ENCODE results near the gene RYR3.

The RYR3 gene

DNA sequence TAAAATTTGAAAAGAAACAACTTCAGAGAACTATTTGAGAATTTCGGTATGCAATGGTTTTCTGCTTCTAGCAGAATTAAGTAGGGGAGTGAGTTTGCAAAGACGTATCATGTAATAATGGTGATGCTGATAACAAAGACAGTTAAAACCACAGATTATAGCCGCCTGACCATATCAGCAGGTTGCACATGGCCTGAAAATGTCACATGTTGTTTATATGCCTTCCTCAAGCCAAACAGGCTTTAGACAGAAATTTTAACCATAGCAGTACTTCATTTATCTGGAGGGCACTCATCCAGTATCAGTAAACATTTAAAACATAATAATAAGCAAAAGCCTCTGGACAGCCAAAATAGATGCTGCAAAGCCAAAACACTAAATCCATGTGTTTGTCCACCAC lies 131.7 kb downstream of the RYR3 start:
- TF ChIP-seq, protein P1, sequence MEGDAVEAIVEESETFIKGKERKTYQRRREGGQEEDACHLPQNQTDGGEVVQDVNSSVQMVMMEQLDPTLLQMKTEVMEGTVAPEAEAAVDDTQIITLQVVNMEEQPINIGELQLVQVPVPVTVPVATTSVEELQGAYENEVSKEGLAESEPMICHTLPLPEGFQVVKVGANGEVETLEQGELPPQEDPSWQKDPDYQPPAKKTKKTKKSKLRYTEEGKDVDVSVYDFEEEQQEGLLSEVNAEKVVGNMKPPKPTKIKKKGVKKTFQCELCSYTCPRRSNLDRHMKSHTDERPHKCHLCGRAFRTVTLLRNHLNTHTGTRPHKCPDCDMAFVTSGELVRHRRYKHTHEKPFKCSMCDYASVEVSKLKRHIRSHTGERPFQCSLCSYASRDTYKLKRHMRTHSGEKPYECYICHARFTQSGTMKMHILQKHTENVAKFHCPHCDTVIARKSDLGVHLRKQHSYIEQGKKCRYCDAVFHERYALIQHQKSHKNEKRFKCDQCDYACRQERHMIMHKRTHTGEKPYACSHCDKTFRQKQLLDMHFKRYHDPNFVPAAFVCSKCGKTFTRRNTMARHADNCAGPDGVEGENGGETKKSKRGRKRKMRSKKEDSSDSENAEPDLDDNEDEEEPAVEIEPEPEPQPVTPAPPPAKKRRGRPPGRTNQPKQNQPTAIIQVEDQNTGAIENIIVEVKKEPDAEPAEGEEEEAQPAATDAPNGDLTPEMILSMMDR (IDR thresholded peaks at IDR 0.05; ENCODE audit: borderline replicate concordance, insufficient read depth, low read depth, low read length) = no peak
- H3K4me3 ChIP-seq (ENCODE audit: low read depth, low read length) = no peak overlapping the region

DNA sequence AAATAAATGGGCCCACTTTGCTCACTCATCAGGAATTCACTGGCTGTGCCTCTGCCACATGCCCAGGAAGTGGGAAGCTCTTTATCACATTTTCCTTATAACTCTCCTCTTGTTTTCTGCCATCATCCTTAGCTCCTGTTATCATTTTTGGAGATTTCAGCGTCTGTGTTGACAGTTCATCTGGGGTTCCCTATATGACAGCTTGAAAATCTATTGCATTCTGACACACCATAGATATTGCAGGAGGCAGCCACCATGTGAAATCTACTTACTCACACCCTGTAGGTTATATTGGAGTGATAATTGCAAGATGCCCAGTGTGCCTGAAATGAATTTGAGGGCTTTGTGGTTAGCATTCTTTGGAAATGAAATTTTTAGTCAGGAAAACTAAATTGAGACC lies 132.9 kb downstream of the RYR3 start:
- TF ChIP-seq, protein P1 (IDR thresholded peaks at IDR 0.05; ENCODE audit: borderline replicate concordance, insufficient read depth, low read depth, low read length) = no peak
- no peak overlapping the region for H3K4me3 ChIP-seq (ENCODE audit: low read depth, low read length)

DNA sequence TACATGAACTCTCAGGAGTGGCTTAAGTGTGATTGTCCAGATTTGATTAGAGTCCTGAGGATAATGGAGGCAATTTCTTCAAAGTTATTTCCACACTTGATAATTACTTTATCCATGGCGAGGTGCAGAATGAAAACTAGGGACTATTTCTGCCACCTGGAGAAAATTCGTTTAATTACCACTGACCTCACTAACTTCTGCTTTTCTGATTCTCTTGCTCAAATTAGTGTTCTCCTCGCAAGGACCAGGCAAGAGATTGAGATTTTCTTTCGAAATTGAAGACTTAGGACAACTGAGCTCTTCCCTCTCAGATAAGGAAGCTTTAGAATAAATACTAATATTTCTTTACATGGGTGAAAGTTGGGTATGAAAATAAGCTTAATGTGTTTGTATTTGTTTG lies 135.2 kb downstream of the RYR3 start:
- no peak overlapping the region for H3K4me3 ChIP-seq (ENCODE audit: low read depth, low read length)
- TF ChIP-seq, protein P1 (IDR thresholded peaks at IDR 0.05; ENCODE audit: borderline replicate concordance, insufficient read depth, low read depth, low read length) = no peak

DNA sequence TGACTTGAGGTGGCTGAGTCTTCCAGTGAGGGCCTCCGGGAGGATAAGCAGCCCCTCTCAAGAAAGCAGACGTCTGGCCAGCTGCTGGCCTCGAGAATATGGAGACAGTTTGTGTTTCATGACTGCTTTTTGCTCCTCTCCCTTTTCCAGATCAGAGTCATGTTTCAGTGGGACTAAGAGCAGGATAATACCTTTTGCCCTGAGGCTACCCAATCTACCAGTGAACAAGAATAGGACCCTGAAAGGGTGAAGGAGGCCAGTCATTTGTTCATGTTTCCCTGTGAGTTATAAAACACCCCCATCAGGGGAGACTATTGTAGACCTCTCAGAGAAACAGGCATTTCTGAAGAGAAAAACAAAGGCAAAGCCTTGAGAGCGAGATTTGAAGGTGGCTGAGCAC lies 137.4 kb downstream of the RYR3 start:
- TF ChIP-seq, protein P1 (IDR thresholded peaks at IDR 0.05; ENCODE audit: borderline replicate concordance, insufficient read depth, low read depth, low read length) = no peak
- H3K4me3 ChIP-seq (ENCODE audit: low read depth, low read length) = no peak overlapping the region

DNA sequence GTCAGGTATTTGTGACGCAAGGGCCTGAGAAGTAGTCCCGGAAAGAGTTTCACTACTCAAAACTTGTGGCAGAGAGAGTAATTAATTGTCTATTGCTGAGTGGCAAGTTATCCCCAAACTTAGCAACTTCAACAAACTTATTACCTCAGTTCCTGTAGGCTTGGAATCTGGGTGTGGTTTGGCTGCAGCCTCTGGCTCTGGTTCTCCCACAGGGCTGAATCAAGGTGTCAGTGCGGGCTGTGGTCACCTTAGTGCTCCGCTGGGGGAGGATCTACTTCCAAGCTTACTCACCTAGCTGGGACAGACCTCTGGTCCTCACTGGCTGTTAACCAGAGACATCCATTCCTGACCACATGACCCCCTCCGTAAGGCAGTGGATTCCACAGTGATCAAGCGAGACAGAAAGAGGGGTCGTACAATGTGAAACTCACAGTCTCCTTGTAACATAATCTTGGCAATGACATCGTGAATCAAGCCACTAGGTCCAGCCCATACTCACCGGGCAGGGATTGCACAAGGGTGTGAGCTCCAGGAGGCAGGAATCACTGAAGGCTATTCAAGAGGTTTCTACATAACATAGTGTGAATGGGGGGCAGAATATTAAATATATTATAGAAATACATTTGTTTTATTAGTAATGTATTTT lies 138.3 kb downstream of the RYR3 start:
- no peak overlapping the region for H3K4me3 ChIP-seq (ENCODE audit: low read depth, low read length)
- TF ChIP-seq, protein P1 (IDR thresholded peaks at IDR 0.05; ENCODE audit: borderline replicate concordance, insufficient read depth, low read depth, low read length) = no peak

DNA sequence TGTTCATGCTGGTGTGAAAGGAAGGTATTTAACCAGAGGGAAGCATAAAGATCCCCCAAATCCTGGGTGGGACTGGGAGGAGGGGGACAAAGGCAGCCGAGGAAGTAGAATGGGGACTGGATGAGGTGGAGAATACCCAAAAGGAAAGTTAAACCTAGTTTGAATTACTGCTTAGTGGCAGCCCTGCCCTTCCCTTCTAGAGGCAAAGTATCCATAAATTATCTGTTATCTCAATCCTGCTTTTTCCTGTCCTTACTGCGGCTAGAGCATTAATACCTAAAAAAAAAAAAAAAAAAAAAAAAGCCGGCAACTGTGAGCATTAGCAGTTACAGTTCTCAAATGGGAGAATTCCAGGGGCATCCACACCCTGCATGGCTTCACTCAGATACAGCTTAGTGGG lies 139.0 kb downstream of the RYR3 start:
- TF ChIP-seq, protein P1 (IDR thresholded peaks at IDR 0.05; ENCODE audit: borderline replicate concordance, insufficient read depth, low read depth, low read length) = no peak

DNA sequence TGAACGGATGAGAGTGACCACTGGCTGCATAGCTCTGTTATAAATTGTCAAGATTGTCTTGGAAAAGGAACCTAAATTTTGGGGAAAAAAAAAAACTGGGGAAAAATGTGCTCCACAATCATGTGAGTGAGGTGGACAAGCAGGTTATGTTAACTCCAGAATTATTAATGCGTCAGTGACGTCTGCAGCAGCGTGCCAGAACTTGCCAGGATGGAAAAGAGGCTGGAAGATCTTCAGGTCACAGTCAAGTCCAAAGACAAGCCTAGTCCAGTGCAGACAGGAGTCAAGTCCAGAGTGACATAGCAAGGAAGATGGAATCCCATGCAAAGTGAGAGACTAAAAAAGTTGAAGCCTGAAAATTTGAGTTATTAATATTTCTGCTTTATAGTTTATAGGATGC lies 140.6 kb downstream of the RYR3 start:
- H3K4me3 ChIP-seq (ENCODE audit: low read depth, low read length) = no peak overlapping the region
- TF ChIP-seq, protein P1 (IDR thresholded peaks at IDR 0.05; ENCODE audit: borderline replicate concordance, insufficient read depth, low read depth, low read length) = no peak

More for the DNA sequence above, 139.0 kb downstream of the RYR3 start:
- H3K4me3 ChIP-seq (ENCODE audit: low read depth, low read length) = no peak overlapping the region
